Tibial nerve (tissue), 4 donors: Measurements from ENCODE around the gene DCP2. TPM values are rescaled to one million over a fixed set of nuclear protein-coding genes. Genes with fewer than 3 reads are reported as not detected.

Experiments
- DNase-seq, 2 donors: peaks; one replicate each; pipeline ENCODE4 v3.0.0-alpha.2; 2019; ENCODE audit warnings: low spot score in 2 of 2
- H3K27ac ChIP-seq, 4 donors: fragments of 200-600 bp; sonication (generic) in 3 of 4; one replicate each; pipeline ENCODE4 v1.5.1; 2017 to 2019; ENCODE audit warnings: mild to moderate bottlenecking in 1 of 4
- H3K27me3 ChIP-seq, 2 donors: fragments of 200-600 bp; sonication (generic) in 1 of 2; one replicate each; pipeline versions ENCODE4 v1.5.1 to v1.6.0; 2017 to 2019
- H3K36me3 ChIP-seq, 3 donors: fragments of 200-600 bp; sonication (generic); one replicate each; pipeline ENCODE4 v1.5.1; 2018 to 2019
- H3K4me1 ChIP-seq, 4 donors: fragments of 200-600 bp; sonication (generic) in 3 of 4; one replicate each; pipeline ENCODE4 v1.5.1; 2017 to 2019
- H3K4me3 ChIP-seq, 4 donors: fragments of 200-600 bp; sonication (generic) in 3 of 4; one replicate each; pipeline ENCODE4 v1.5.1; 2017 to 2019; ENCODE audit warnings: mild to moderate bottlenecking in 1 of 4, moderate library complexity in 1 of 4
- H3K9me3 ChIP-seq, 4 donors: fragments of 200-600 bp; sonication (generic) in 3 of 4; one replicate each; pipeline ENCODE4 v1.5.1; 2017 to 2019
- CTCF ChIP-seq, 5 experiments: fragments of 200-600 bp in 3 of 5; fragments of 450-650 bp in 2 of 5; sonication (generic) in 3 of 5; IDR thresholded peaks; one replicate each; pipeline ENCODE4 v1.5.1; 2016 to 2019; ENCODE audit warnings: antibody characterized with exemption in 5 of 5, mild to moderate bottlenecking in 3 of 5, moderate library complexity in 2 of 5
- EP300 ChIP-seq, 2 donors: sonication (generic); formaldehyde crosslinking; IDR thresholded peaks; one replicate each; pipeline ENCODE4 v1.6.1; 2017; ENCODE audit warnings: antibody characterized with exemption in 2 of 2, mild to moderate bottlenecking in 1 of 2
- POLR2A ChIP-seq, 2 donors: fragments of 450-650 bp; IDR thresholded peaks; one replicate each; pipeline ENCODE4 v1.6.1; 2017; ENCODE audit warnings: antibody characterized with exemption in 2 of 2, mild to moderate bottlenecking in 2 of 2, moderate library complexity in 2 of 2
- WGBS, 2 donors: methylation state at CpG; one replicate each; pipeline ENCODE4 v1.1.5; 2018; 5-methylcytosine and 5-hydroxymethylcytosine counted together
- total RNA-seq, 4 donors: library from RNA; depleted of rRNA; stranded (reverse); fragments of >200 nt; gene quantifications; one replicate each; pipeline ENCODE4 v1.1.0, GENCODE V29; 2016

The DCP2 gene
- total RNA-seq, 4 donors from 2014 or later, result 26.7 to 35.3 (median 29.8) TPM

GRCh38 chr5:113044776-113045465 is 68.3 kb downstream of the DCP2 start:
- no peaks in the 10 kb centered on the region for H3K9me3 ChIP-seq
- no peak for DNase-seq
- H3K4me3 ChIP-seq, result no peak overlapping the region
- H3K27me3 ChIP-seq, result no peaks in the 10 kb centered on the region
- peaks cover 0 to 17% (median 0%) of the 10 kb centered on the region in 4 donors for H3K4me1 ChIP-seq
- TF ChIP-seq POLR2A (IDR thresholded peaks at IDR 0.05), result no peak
- no peak for TF ChIP-seq EP300 (IDR thresholded peaks at IDR 0.05)
- no peak for TF ChIP-seq CTCF (IDR thresholded peaks at IDR 0.05)
- WGBS, 2 donors, result 88 to 90% methylated on average over 11 of the region's 11 CpGs
- H3K27ac ChIP-seq, result no peak overlapping the region
- peaks cover 0 to 39% (median 0%) of the 10 kb centered on the region in 3 donors for H3K36me3 ChIP-seq

GRCh38 chr5:113047234-113047633 is 70.6 kb downstream of the DCP2 start:
- Histone ChIP-seq H3K4me1 (peaks cover 0 to 40% (median 9%) of the 10 kb centered on the region in 4 donors), H3K27ac (peak overlapping the region in 1 of 4 donors; percentile 49), H3K27me3 (no peaks in the 10 kb centered on the region), H3K36me3 (peaks cover 0 to 32% (median 0%) of the 10 kb centered on the region in 3 donors), H3K4me3 (no peak overlapping the region), H3K9me3 (no peaks in the 10 kb centered on the region)
- no peak for DNase-seq
- WGBS, 2 donors, result 50 to 61% methylated on average over 2 of the region's 2 CpGs
- no peak for TF ChIP-seq POLR2A (IDR thresholded peaks at IDR 0.05)
- no peak for TF ChIP-seq EP300 (IDR thresholded peaks at IDR 0.05)
- no peak for TF ChIP-seq CTCF (IDR thresholded peaks at IDR 0.05)

- Histone ChIP-seq H3K27me3 (no peaks in the 10 kb centered on the region), H3K9me3 (no peaks in the 10 kb centered on the region), H3K36me3 (peaks cover 0 to 35% (median 0%) of the 10 kb centered on the region in 3 donors), H3K4me3 (no peak overlapping the region), H3K4me1 (peaks cover 0 to 47% (median 9%) of the 10 kb centered on the region in 4 donors), H3K27ac (peak overlapping the region in 1 of 4 donors; percentile 49)
- 65 to 73% methylated on average over 11 of the region's 11 CpGs for WGBS, 2 donors
- no peak for DNase-seq
- TF ChIP-seq EP300 (IDR thresholded peaks at IDR 0.05) (peak in 1 of 2 donors; percentile 32), CTCF (IDR thresholded peaks at IDR 0.05) (no peak), POLR2A (IDR thresholded peaks at IDR 0.05) (no peak)
These were observed 71.4 kb downstream of the DCP2 start for GRCh38 chr5:113047733-113048652.

GRCh38 chr5:113048931-113049330 is 72.3 kb downstream of the DCP2 start:
- 93 to 99% methylated on average over 10 of the region's 10 CpGs for WGBS, 2 donors
- Histone ChIP-seq H3K4me3 (no peak overlapping the region), H3K4me1 (peaks cover 0 to 44% (median 9%) of the 10 kb centered on the region in 4 donors)

More at GRCh38 chr5:113048931-113049330, 72.3 kb downstream of the DCP2 start:
- peaks cover 0 to 43% (median 0%) of the 10 kb centered on the region in 3 donors for H3K36me3 ChIP-seq
- no peaks in the 10 kb centered on the region for H3K9me3 ChIP-seq
- no peak for DNase-seq
- H3K27me3 ChIP-seq, result no peaks in the 10 kb centered on the region
- no peak overlapping the region for H3K27ac ChIP-seq
- TF ChIP-seq CTCF (IDR thresholded peaks at IDR 0.05) (no peak), EP300 (IDR thresholded peaks at IDR 0.05) (no peak), POLR2A (IDR thresholded peaks at IDR 0.05) (no peak)
